ENCODE results near the gene TXNDC5.
"Not testable (repeated sequence)": the region's sequence is repeated elsewhere in the genome, so short reads cannot be mapped to it uniquely, and the experiment has no call there.

TXNDC5 gene

GRCh38 chr6:7914991-7915789 is 4.6 kb upstream of the TXNDC5 start:
- DNase-seq (ENCODE audit: low read depth, low spot score) = no peak

DNA sequence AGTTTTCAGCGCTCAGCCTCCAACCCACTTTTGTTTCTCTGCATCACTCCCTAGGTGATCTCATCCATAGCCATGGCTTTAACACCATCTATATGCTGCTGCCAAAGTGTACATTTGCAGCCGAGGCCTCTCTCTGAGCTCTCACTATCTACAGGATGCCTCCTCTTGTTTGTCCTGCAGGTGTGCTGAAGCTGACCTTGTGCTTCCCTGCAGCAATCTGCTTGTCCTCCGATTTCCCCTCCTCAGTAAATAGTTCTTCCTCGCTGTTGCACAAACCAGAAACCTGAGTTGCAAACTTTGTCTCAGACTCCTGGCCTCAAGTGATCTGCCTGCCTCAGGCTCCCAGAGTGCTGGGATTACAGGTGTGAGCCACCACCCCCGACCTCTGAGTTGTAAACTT is 3.7 kb upstream of the TXNDC5 start:
- DNase-seq (ENCODE audit: low read depth, low spot score) = no peak

DNA sequence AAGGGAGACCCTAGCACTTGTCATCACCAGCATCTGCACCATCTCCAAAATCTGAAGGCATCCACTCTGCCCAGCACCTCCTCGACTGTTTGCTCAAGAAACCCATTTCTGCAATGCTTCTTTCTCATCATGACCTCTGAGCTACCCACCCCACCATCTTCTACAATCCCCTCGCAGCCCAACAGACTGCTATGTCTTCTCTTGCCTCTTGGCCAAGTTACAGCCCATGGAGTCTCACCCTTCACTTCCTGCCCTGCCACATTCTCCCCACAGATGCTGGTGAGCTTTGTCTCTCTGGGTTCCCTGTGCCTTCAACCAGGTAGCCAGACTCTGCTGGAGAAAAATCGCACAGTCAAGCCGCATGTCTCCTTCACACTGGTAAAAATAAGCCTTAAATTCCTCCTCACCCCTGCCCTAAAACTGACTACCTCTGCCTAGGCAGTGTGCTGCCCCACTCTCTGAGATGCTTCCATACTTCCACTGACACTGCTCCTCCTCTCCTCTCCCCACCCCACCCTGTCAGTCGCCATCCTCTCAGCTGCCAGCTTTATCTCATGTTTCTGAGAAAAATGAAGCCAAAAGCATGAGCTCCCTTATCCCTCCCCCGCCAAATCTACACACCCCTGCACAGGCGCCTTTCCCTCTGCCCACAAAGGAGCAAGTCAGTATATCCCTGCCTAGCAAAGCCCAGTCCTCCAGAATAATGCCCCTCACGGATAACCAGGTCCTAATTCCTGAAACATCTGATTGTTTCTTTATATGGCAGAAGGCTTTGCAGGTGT is 2.3 kb upstream of the TXNDC5 start:
- no peak for DNase-seq (ENCODE audit: low read depth, low spot score)

DNA sequence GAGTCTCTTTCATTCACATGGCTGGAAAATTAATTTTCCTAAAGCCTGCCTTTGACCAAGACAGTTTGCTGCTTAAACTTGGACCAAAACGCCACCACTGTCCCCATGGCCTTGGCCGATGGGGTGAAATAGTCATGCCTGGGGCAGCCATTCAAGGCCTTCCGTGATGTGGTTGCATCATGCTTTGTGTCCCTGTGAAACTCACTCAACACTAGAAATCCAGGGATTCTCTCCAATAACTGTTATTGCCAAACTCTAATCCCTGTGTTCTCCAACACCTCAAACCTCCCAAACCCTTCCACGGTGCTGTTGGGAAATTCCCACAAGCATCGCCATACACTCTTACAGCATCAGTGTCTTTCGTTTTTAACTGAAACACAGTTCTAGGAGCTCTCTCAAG is 1.4 kb upstream of the TXNDC5 start:
- no peak for DNase-seq (ENCODE audit: low read depth, low spot score)

DNA sequence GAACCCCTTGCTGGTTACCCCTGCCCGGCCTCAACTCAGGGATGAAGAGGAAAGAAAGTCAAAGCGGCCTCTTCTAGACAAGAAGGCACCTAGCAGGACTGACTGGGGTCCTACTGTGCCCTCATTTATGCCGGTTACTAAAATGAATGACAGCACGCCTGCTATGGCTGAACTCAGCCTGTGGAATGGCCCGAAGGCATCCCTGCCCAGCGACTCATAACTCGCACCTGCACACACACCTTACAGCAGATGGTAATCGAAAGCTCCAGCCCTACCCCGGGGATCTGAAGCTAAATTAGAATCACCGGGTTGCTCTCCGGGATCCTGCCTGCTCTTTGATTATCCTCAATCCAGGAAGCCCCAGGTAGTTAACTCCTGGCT is 747 bp upstream of the TXNDC5 start:
- no peak for DNase-seq (ENCODE audit: low read depth, low spot score)

DNA sequence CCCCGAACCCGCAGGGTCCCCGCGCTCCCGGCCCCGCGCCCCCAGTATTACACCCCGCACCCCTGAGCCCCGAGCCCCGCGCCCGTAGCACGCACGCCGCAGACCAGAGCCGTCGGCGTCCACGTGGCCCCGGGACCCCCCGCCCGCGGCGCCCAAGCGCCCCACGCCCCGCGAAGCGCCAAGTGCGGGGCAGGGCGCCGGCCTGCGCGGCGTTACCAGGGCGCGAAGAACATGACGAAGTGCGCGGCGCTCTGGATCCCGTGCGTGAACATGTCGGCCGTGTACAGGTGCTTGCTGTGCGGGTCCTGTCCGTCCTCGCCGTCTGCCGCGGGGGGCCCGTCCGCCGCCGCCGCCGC is 312 bp downstream of the TXNDC5 start:
- DNase-seq (ENCODE audit: low read depth, low spot score) = no peak

DNA sequence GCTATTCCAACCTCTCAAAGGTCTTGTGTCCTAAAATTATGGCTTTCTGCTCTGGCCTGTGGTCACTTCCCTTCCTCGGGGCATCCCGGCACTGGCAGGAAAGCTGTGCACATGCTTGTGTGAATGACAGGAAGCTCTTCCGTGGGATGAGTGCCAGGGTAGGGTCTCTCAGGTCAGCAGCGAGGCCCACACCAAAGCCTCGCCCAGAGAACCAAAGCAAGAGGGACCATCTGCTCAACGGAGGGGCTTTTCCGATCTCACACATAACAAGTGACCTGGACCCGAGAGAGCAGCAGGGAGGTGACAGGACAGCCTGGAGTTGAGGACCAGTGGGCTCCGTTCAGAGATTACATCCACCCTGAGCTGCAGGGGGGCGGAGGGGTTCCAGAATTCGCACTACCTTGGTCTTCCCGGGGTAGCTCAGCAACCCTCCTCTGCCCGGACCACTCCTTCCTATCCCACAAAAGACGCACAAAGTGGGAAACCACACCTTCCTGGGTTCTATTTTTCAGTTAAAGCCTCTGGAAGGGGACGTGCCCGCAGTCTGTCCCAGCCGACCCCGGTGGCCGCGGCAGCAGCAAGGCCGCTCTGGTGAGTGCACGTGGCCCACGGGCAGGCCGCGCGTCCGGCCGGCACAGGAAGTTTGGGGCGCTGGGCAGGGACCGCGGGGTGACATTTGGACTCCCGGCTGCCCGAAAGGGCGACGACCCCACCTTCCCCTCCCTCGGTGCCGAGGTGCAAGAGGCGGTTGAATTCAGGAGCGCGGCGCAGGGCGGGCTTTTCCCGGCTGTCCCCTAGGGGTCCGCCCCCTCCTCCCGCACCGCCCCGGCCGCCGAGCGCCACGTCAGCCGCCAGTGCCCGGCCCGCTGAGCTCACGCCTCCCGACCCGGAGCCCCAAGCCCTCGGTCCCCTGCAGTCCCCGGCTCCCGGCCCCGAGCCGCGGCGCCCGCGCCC is 988 bp downstream of the TXNDC5 start:
- no peak for DNase-seq (ENCODE audit: low read depth, low spot score)

DNA sequence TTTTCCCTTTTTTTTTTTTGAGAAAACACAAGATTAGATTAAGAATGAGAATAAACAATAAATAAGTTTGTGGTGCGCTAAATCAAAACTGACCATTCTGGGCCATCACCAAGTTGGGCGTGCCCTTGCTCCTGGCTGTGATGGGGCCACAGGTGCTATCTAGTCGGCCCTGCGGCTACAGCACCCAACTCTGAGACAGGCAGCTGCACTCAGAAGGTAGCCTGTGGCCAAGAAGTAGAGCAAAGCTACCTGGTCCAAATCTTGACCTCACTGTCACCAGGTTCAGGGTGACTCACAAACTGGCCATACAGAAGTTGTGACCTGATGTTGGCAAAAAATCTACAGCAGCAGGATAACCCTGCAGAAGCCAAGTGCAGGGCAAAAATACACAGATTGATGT is 3.4 kb downstream of the TXNDC5 start:
- DNase-seq (ENCODE audit: low read depth, low spot score) = no peak

GRCh38 chr6:7906741-7907140 is 3.8 kb downstream of the TXNDC5 start:
- no peak for DNase-seq (ENCODE audit: low read depth, low spot score)

GRCh38 chr6:7905416-7905815 is 5.2 kb downstream of the TXNDC5 start:
- no peak for DNase-seq (ENCODE audit: low read depth, low spot score)

- no peak for DNase-seq (ENCODE audit: low read depth, low spot score)
Observed at GRCh38 chr6:7904654-7905319, 5.8 kb downstream of the TXNDC5 start.

DNA sequence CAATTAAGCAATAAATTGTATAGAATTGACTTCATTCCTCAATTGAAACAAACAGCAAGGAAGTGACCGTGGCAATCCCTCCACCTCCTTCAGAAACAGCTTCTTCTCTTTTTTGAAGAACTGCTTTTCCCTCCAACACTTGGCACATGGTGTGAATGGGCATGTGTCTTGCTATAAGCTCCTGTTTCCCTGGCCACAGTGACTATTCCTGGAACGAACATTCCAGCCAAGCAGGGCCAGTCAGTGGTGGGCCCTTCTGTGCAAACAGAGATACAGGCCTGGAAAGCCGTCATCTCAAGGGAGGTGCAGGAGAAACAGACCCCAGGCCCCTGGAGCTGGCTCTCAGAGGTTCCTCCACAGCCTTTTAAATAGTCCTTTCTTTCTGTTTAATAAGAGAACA is 6.9 kb downstream of the TXNDC5 start:
- no peak for DNase-seq (ENCODE audit: low read depth, low spot score)

DNA sequence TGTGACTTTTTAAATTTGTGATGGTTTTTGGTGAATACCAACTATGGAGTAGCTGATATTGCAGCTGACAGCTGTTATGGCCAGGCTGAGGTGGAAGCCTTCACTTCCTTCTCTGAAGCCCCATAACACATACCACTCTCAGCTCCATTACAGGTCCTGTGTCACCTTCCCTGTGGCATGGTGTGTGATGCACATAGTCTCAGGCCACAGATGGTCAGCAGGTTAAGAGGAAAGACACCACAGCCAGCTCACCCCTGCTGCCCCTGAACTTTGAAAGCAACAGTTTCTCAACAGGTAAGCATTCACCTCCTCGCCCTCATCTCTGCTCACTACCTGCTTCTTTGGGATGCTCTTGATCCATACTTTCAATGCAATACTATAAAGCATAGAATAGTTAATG is 7.7 kb downstream of the TXNDC5 start:
- DNase-seq (ENCODE audit: low read depth, low spot score) = no peak

GRCh38 chr6:7902221-7902620 is 8.4 kb downstream of the TXNDC5 start:
- no peak for DNase-seq (ENCODE audit: low read depth, low spot score)

- no peak for DNase-seq (ENCODE audit: low read depth, low spot score)
Observed at GRCh38 chr6:7901780-7902179, 8.8 kb downstream of the TXNDC5 start.

DNA sequence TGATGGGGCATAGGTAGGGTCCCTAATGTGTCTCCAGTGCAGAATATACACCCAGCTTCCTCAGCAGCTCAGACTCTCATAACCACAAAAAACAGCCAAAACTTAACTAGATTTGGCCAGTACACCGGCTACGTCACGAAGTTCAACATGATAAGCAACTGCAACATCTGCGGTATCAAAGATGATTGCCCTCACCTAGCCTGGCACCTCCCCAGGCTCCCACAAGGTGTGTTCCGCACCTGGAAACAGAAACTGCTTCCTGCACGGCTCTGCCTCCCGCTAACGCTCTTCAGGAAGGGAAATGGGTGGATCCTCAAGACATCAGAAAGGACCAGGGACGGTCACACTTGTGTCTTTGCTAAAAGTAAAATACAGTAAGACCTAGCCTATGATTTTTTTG is 9.5 kb downstream of the TXNDC5 start:
- DNase-seq (ENCODE audit: low read depth, low spot score) = no peak

GRCh38 chr6:7900621-7901020 is 10.0 kb downstream of the TXNDC5 start:
- no peak for DNase-seq (ENCODE audit: low read depth, low spot score)

DNA sequence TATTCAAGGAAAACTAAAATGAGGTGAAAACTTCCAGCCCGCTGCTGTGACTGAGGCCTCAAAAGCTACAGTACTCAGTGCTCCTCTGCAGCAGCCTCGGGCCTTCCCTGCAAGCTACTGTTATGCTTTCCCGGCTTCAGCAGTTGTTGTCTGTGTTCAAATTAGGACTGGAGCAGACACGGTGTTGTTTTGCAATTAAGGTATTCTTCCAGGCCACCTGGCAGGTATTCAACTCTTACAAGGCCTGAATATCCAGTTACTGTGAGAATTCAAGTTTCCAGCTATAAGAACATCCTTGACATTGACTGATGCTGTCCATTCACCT is 10.7 kb downstream of the TXNDC5 start:
- DNase-seq (ENCODE audit: low read depth, low spot score) = no peak

DNA sequence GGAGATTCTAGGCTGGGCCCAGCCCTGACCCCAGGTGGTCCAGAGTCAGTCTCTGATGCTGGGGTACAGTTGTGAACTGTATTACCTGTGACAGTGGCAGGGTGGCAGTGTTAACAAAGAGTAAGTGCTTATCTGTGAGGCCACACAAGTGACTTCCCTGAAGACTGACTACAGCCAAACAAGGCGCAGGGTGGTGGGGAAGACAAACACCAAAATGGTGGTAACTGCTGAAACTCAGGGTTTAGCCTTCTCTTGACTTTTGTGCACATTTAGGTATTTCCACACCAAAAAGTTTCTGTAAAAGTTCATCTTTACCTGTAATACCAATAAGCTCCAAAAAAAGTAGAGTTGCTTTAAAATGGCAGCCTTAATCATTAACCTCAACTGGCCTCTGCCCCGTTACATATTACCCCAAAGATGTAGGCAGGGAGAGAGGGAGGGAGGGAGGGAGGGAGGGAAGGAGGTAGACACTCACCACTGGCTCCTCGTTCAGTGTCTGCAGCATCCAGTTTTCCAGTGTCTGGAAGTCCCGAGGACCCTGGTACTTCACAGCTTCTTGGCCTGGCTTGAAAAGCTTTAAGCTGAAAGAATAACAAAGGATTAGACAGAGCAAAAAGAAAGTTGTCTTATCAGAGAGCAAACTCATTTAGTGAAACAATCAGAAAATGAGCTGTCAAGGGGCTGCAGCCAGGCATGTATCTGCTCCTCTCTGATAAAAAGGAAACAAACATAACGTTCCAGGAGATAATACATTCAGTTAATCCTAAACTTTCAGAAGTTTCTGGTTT is 11.3 kb downstream of the TXNDC5 start:
- no peak for DNase-seq (ENCODE audit: low read depth, low spot score)

DNA sequence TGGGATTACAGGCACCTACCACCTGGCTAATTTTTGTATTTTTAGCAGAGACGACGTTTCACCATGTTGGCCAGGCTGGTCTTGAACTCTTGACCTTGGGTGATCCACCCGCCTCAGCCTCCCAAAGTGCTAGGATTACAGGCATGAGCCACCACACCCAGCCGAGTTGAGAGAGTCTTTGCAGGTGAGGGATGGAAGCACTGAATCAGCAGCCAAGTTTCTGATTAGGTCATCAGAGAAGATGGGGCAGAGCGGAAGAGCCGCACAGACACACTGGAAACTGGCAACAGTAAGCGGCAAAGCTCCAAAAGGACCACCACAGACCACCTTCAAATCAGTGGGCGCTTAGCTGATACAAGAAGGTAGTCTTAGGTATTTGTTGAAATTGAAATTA is 12.4 kb downstream of the TXNDC5 start:
- not testable (repeated sequence) for DNase-seq (ENCODE audit: low read depth, low spot score)
